ENCODE data around the gene SKP1.
"Not testable (repeated sequence)": the region's sequence is repeated elsewhere in the genome, so short reads cannot be mapped to it uniquely, and the experiment has no call there.

Gene SKP1

GRCh38 chr5:134177369-134178095 lies 782 bp upstream of the SKP1 start:
- no peak for DNase-seq

- no peak for DNase-seq
Measured at GRCh38 chr5:134175921-134176510, 734 bp downstream of the SKP1 start.

GRCh38 chr5:134174841-134175839 lies 1.6 kb downstream of the SKP1 start:
- no peak for DNase-seq

GRCh38 chr5:134171972-134172371 lies 4.8 kb downstream of the SKP1 start:
- DNase-seq = no peak

- no peak for DNase-seq
Measured at GRCh38 chr5:134162592-134162991, 14.2 kb downstream of the SKP1 start.

- DNase-seq = no peak
Measured at GRCh38 chr5:134161513-134162395, 15.0 kb downstream of the SKP1 start.

GRCh38 chr5:134153657-134154056 lies 23.1 kb downstream of the SKP1 start:
- DNase-seq = no peak

- no peak for DNase-seq
Measured at GRCh38 chr5:134153241-134153640, 23.5 kb downstream of the SKP1 start.

- not testable (repeated sequence) for DNase-seq
Measured at GRCh38 chr5:134152173-134152832, 24.4 kb downstream of the SKP1 start.

- DNase-seq = no peak
Measured at GRCh38 chr5:134151723-134152122, 25.0 kb downstream of the SKP1 start.

- no peak for DNase-seq
Measured at GRCh38 chr5:134149571-134150303, 27.0 kb downstream of the SKP1 start.

- DNase-seq = no peak
Measured at GRCh38 chr5:134148986-134149539, 27.7 kb downstream of the SKP1 start.

- DNase-seq = peak in 1 of 2 donors; percentile 39
Measured at GRCh38 chr5:134148316-134148715, 28.4 kb downstream of the SKP1 start.

GRCh38 chr5:134146651-134147518 lies 29.9 kb downstream of the SKP1 start:
- DNase-seq = no peak

GRCh38 chr5:134145779-134146581 lies 30.8 kb downstream of the SKP1 start:
- DNase-seq = peak; percentile 72 to 86

- DNase-seq = no peak
Measured at GRCh38 chr5:134145041-134145757, 31.6 kb downstream of the SKP1 start.

- no peak for DNase-seq
Measured at GRCh38 chr5:134143944-134144941, 32.5 kb downstream of the SKP1 start.

Measured in CD4-positive, alpha-beta T cell treated with Interferon alpha-2 for 1 hour (primary cell).